ENCODE results near the gene HRH4. TPM values are rescaled to one million over a fixed set of nuclear protein-coding genes. Genes with fewer than 3 reads are reported as not detected.

HRH4 gene
- total and polyA plus RNA-seq, 2 donors (not counting 3 experiments of a cell fraction or from before 2014, with no cell fraction given) = 0.03 TPM; not detected in 1

GRCh38 chr18:24482821-24483220 lies 22.4 kb downstream of the HRH4 start:
- Histone ChIP-seq H3K27ac (ENCODE audit: insufficient read depth, low read depth, low read length) (no peak overlapping the region), H3K4me2 (ENCODE audit: insufficient read depth, low read length) (no peak overlapping the region), H3K27me3 (ENCODE audit: control insufficient read depth in 2 of 2, insufficient read depth in 2 of 2, low read length in 2 of 2) (peaks cover 12 to 18% of the 10 kb centered on the region in 2 experiments), H4K20me1 (replicated peaks; ENCODE audit: control insufficient read depth, extremely low read depth, insufficient read depth, low read length) (no peaks in the 10 kb centered on the region), H2AFZ (ENCODE audit: low read depth, low read length) (no peak overlapping the region), H3K79me2 (ENCODE audit: control insufficient read depth, insufficient read depth, low read length) (no peaks in the 10 kb centered on the region), H3K9ac (replicated peaks; ENCODE audit: extremely low read depth, insufficient read depth, low read length) (no peak overlapping the region), H3K9me1 (replicated peaks; ENCODE audit: control insufficient read depth, extremely low read depth, insufficient read depth, low read length) (no peaks in the 10 kb centered on the region), H3K9me3 (replicated peaks; ENCODE audit: control insufficient read depth, insufficient read depth, low read length) (no peaks in the 10 kb centered on the region), H3K36me3 (ENCODE audit: control insufficient read depth in 2 of 2, extremely low read depth in 1 of 2, insufficient read depth in 2 of 2, low read length in 2 of 2) (no peaks in the 10 kb centered on the region), H3K4me1 (ENCODE audit: control insufficient read depth, extremely low read depth, insufficient read depth, low read length) (no peaks in the 10 kb centered on the region), H3K4me3 (replicated peaks in 1 of 3; ENCODE audit: insufficient read depth in 1 of 3, low read depth in 1 of 3, low read length in 3 of 3) (no peak overlapping the region)
- BruUV-seq (replicated peaks) = no TSS peak
- ChIA-PET CTCF (interaction anchor here (1.2 to 11.6 kb wide), 5 partner anchors 8 to 306 kb away, joined by 3 to 355 read pairs (median 5); no protein-coding TSS in a partner anchor), POLR2A (no interaction called here)
- intact Hi-C loops (cut with micrococcal nuclease) = no loop called here
- dilution Hi-C loops (cut with MboI; ENCODE audit: extremely low pct_ligation_motif_present, low sequenced_read_pairs) = no loop called here
- no peak for FAIRE-seq
- DNase-seq (ENCODE audit: low read depth, low spot score) = no peak
- TF ChIP-seq FOS (IDR thresholded peaks at IDR 0.05; ENCODE audit: borderline replicate concordance, insufficient read depth, low read length) (no peak), POLR2AphosphoS5 (IDR thresholded peaks at IDR 0.05; ENCODE audit: insufficient read depth, low read depth, low read length) (no peak), CTCF (IDR thresholded peaks at IDR 0.05; ENCODE audit: extremely low read depth in 1 of 2, insufficient read depth in 1 of 2, low read depth in 1 of 2, low read length in 2 of 2) (no peak), MAX (IDR thresholded peaks at IDR 0.05; ENCODE audit: insufficient read depth, insufficient read length) (no peak), EZH2 (IDR thresholded peaks at IDR 0.05; ENCODE audit: borderline replicate concordance, low read depth, low read length, severe bottlenecking) (no peak), GATA2 (IDR thresholded peaks at IDR 0.05; ENCODE audit: insufficient read depth, insufficient read length, low read depth, low read length) (no peak), JUN (IDR thresholded peaks at IDR 0.05; ENCODE audit: borderline replicate concordance, insufficient read depth, insufficient read length, low read depth) (no peak)
